OCI-LY7 (cell line): ENCODE results near the gene SLC17A2. TPM values are rescaled to one million over a fixed set of nuclear protein-coding genes. Genes with fewer than 3 reads are reported as not detected.

Experiments used
- BruUV-seq: library from RNA; stranded (reverse); fragments of 400-500 nt; replicated peaks from 2 replicates; lab custom pipeline; 2021; lab: Mats Ljungman, UMichigan
- CTCF ChIA-PET: fragments of 300-600 bp; sonication (Branson Sonifier 250); formaldehyde crosslinking; loops from one replicate; lab custom pipeline; 2022; ENCODE audit warnings: antibody characterized with exemption; ENCODE audit not compliant: unreplicated experiment; lab: Charles Lee
- POLR2A ChIA-PET: fragments of 300-600 bp; sonication (Branson Sonifier 250); formaldehyde crosslinking; loops from one replicate; lab custom pipeline; 2022; ENCODE audit warnings: antibody characterized with exemption; lab: Charles Lee
- DNase-seq: peaks from one replicate; pipeline ENCODE4 v3.0.0-alpha.2; 2015; ENCODE audit warnings: low spot score
- H2AFZ ChIP-seq: fragments of 200-600 bp; sonication (generic), shearing (Covaris generic); 2 replicates; pipeline ENCODE4 v1.6.1; 2014; ENCODE audit warnings: mild to moderate bottlenecking, antibody characterized with exemption, low read length, moderate library complexity
- H3K27ac ChIP-seq: fragments of 200-600 bp; sonication (generic); 2 replicates; pipeline ENCODE4 v1.5.1; 2014; ENCODE audit warnings: mixed run types, low read depth, mild to moderate bottlenecking, moderate library complexity, low read length, inconsistent platforms; ENCODE audit not compliant: poor library complexity, severe bottlenecking
- H3K36me3 ChIP-seq: fragments of 200-600 bp; sonication (generic); 2 replicates; pipeline ENCODE4 v1.6.1; 2014; ENCODE audit warnings: mild to moderate bottlenecking, antibody characterized with exemption, low read length, moderate library complexity, mixed read lengths; ENCODE audit not compliant: insufficient read depth
- H3K4me1 ChIP-seq: fragments of 200-600 bp; sonication (generic); 2 replicates; pipeline ENCODE4 v1.5.1; 2014; ENCODE audit warnings: mild to moderate bottlenecking, low read length; ENCODE audit not compliant: insufficient read depth, poor library complexity, severe bottlenecking
- H3K4me2 ChIP-seq: fragments of 200-600 bp; sonication (generic); 2 replicates; pipeline ENCODE4 v1.6.1; 2014; ENCODE audit warnings: mild to moderate bottlenecking, low read length
- H3K4me3 ChIP-seq: fragments of 200-600 bp; sonication (generic); 2 replicates; pipeline ENCODE4 v1.5.1; 2014; ENCODE audit warnings: mild to moderate bottlenecking, low read depth, low read length; ENCODE audit not compliant: poor library complexity, severe bottlenecking
- H3K79me2 ChIP-seq: fragments of 200-600 bp; sonication (generic); 2 replicates; pipeline ENCODE4 v1.6.1; 2016; ENCODE audit warnings: low read depth, mild to moderate bottlenecking, low read length, moderate library complexity, mixed read lengths; ENCODE audit not compliant: insufficient read depth
- H3K9me2 ChIP-seq: fragments of 200-600 bp; sonication (generic); 2 replicates; pipeline ENCODE4 v1.6.1; 2016; ENCODE audit warnings: mild to moderate bottlenecking, low read length, mixed read lengths; ENCODE audit not compliant: insufficient read depth
- H3K9me3 ChIP-seq: fragments of 200-600 bp; sonication (generic); 2 replicates; pipeline ENCODE4 v1.6.1; 2014; ENCODE audit warnings: mild to moderate bottlenecking, mixed run types, low read length, mixed read lengths
- H4K20me1 ChIP-seq: fragments of 200-600 bp; sonication (generic); 2 replicates; pipeline ENCODE4 v1.6.1; 2014; ENCODE audit warnings: mild to moderate bottlenecking, antibody characterized with exemption, low read length, moderate library complexity, mixed read lengths; ENCODE audit not compliant: insufficient read depth
- EZH2phosphoT487 ChIP-seq: fragments of 200-600 bp; sonication (generic); IDR thresholded peaks from 2 replicates; pipeline ENCODE4 v1.6.1; 2018; ENCODE audit warnings: low read depth, borderline replicate concordance, mild to moderate bottlenecking, mixed run types, antibody characterized with exemption, low read length, moderate library complexity, mixed read lengths
- intact Hi-C: fragments of 100-400 bp; cut with micrococcal nuclease; formaldehyde crosslinking; loops from one replicate; pipeline ENCODE4 v1.10.0; 2022; ENCODE audit not compliant: unreplicated experiment
- total RNA-seq, 2 experiments: library from RNA; depleted of rRNA in 1 of 2; stranded (reverse); fragments of >200 nt in 1 of 2; shearing (Covaris generic) in 1 of 2; gene quantifications; 2 replicates each; pipeline ENCODE4 v1.2.3, GENCODE V29; 2014 to 2022
- TF ChIP-seq, protein P1 (sequence below): fragments of 200-600 bp; sonication (generic); conservative IDR thresholded peaks from 2 replicates; pipeline ENCODE4 v1.5.1; 2014; ENCODE audit warnings: mild to moderate bottlenecking, antibody characterized with exemption, low read length, moderate library complexity, mixed read lengths

The SLC17A2 gene
- total RNA-seq, 2 experiments from 2014 or later, result not detected

DNA sequence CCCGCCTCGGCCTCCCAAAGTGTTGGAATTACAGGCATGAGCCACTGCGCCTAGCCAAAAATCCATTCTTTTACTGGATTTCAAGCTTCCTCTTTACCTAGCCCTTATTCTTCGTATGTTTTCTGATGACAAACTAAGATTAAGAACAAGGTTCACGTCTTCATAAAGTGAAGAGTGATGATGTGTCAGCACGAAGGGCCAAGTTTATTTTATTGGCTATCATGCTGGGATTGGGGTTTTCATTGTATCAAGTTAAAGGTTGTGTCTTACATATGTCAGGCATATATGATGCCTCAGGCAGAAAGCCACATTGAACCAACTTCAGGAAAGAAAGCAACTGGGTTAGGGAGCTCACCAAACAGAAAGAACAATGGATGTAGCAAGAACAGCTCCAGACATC is 36.7 kb downstream of the SLC17A2 start:
- H4K20me1 ChIP-seq, result no peaks in the 10 kb centered on the region
- H3K9me2 ChIP-seq, result 0 out of 2 replicates have a peak, but pooled peaks cover 6% of the 10 kb centered on the region
- no peak for DNase-seq
- POLR2A ChIA-PET, result no interaction called here
- H3K4me3 ChIP-seq, result no peak overlapping the region
- no peaks in the 10 kb centered on the region for H3K9me3 ChIP-seq
- CTCF ChIA-PET, result no interaction called here
- H2AFZ ChIP-seq, result no peak overlapping the region
- no peak overlapping the region for H3K4me2 ChIP-seq
- H3K36me3 ChIP-seq, result no peaks in the 10 kb centered on the region
- intact Hi-C loops, result no loop called here
- BruUV-seq, result no TSS peak
- H3K27ac ChIP-seq, result no peak overlapping the region
- no peaks in the 10 kb centered on the region for H3K4me1 ChIP-seq
- TF ChIP-seq, protein P1, sequence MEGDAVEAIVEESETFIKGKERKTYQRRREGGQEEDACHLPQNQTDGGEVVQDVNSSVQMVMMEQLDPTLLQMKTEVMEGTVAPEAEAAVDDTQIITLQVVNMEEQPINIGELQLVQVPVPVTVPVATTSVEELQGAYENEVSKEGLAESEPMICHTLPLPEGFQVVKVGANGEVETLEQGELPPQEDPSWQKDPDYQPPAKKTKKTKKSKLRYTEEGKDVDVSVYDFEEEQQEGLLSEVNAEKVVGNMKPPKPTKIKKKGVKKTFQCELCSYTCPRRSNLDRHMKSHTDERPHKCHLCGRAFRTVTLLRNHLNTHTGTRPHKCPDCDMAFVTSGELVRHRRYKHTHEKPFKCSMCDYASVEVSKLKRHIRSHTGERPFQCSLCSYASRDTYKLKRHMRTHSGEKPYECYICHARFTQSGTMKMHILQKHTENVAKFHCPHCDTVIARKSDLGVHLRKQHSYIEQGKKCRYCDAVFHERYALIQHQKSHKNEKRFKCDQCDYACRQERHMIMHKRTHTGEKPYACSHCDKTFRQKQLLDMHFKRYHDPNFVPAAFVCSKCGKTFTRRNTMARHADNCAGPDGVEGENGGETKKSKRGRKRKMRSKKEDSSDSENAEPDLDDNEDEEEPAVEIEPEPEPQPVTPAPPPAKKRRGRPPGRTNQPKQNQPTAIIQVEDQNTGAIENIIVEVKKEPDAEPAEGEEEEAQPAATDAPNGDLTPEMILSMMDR, result no peak
- TF ChIP-seq EZH2phosphoT487, result no peak
- H3K79me2 ChIP-seq, result no peaks in the 10 kb centered on the region

DNA sequence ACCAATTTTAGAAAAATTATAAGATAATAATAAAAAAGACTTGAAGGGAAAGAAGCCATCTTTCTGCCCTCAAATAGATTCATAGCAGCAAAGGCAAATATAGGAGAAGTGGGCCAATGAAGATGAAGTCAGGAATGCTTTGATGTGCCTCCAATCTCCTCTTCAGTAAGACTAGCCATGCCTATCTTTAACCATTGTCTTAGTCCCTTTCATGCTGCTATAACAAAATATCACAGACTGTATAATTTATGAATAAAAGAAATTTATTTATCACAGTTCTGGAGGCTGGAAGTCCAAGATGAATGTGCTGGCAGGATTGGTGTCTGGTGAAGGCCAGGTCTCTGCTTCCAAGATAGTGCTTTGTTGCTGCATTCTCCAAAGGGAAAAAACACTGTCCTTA is 37.6 kb downstream of the SLC17A2 start:
- intact Hi-C loops, result no loop called here
- no peaks in the 10 kb centered on the region for H3K36me3 ChIP-seq
- no peak overlapping the region for H2AFZ ChIP-seq
- H3K4me2 ChIP-seq, result no peak overlapping the region
- H4K20me1 ChIP-seq, result no peaks in the 10 kb centered on the region
- H3K27ac ChIP-seq, result no peak overlapping the region
- TF ChIP-seq EZH2phosphoT487, result no peak
- TF ChIP-seq, protein P1, result no peak
- H3K4me1 ChIP-seq, result no peaks in the 10 kb centered on the region
- no TSS peak for BruUV-seq
- H3K9me2 ChIP-seq, result 0 out of 2 replicates have a peak, but pooled peaks cover 6% of the 10 kb centered on the region
- no peak overlapping the region for H3K4me3 ChIP-seq
- CTCF ChIA-PET, result no interaction called here
- DNase-seq, result no peak
- no peaks in the 10 kb centered on the region for H3K9me3 ChIP-seq
- POLR2A ChIA-PET, result no interaction called here
- no peaks in the 10 kb centered on the region for H3K79me2 ChIP-seq

DNA sequence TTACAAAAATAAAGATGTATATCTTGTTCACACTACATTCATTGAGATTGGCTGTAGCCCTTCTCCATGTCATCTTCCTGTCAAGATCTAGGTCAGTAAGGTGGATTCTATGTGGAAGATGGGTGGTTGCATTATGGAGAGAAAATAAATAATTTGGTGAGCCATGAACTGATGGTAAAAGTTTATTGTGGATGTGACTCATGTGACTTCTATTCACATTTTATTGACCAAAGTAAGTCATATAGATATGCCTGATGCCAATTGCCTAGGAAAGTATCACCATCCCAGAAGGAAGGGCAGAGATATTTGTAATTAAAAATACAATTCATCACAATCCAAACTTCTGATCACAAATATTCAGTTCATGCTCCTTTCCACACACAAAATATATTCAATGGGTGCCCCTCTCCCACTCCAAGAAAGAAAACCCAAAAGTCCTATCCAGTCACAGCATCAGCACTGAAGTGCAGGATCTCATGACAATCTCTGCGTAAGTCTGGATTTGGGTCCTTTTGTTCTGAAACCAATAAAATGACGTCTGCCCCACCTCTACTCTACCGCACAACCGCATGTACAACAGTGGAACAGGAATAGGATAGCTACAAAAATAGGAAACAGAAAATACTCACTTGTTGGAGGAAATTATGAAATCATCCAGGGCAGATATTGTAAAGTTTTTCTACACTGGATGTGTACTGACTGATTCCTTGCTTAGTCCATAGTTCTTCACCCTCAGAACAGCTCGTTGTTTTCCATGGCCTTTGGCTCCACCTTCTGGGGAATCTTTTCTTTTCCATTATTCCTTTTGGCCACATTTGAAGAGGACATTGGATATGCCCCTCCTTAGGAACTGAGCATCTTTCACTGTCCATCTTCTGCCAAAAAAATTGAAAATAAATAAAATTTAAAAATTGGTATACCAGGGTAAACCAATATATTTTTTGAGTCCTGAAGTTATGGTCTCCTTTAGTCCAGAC is 40.3 kb downstream of the SLC17A2 start:
- Histone ChIP-seq H3K4me3 (no peak overlapping the region), H3K4me1 (no peaks in the 10 kb centered on the region), H3K9me2 (0 out of 2 replicates have a peak, but pooled peaks cover 5% of the 10 kb centered on the region), H3K4me2 (no peak overlapping the region), H3K27ac (no peak overlapping the region), H3K79me2 (no peaks in the 10 kb centered on the region), H4K20me1 (no peaks in the 10 kb centered on the region), H3K36me3 (no peaks in the 10 kb centered on the region), H2AFZ (no peak overlapping the region), H3K9me3 (no peaks in the 10 kb centered on the region)
- intact Hi-C loops, result no loop called here
- ChIA-PET POLR2A (no interaction called here), CTCF (no interaction called here)
- peak; percentile 2 for DNase-seq
- TF ChIP-seq EZH2phosphoT487, result no peak
- TF ChIP-seq, protein P1, result peak; percentile 52; the same call in 1 of the 2 replicates
- BruUV-seq, result no TSS peak
